HUES6 (cell line): ENCODE data around the gene CLSTN2.

Experiments used
- H3K27ac ChIP-seq: 2 replicates; pipeline ENCODE4 v1.7.0; 2013; ENCODE audit warnings: low read depth, mild to moderate bottlenecking, low read length, inconsistent platforms
- H3K27me3 ChIP-seq: 2 replicates; pipeline ENCODE4 v1.6.1; 2013; ENCODE audit warnings: low read length; ENCODE audit not compliant: control insufficient read depth, insufficient read depth
- H3K36me3 ChIP-seq: 2 replicates; pipeline ENCODE4 v1.6.1; 2013; ENCODE audit warnings: low read length; ENCODE audit not compliant: control insufficient read depth, insufficient read depth
- H3K4me1 ChIP-seq: 2 replicates; pipeline ENCODE4 v1.6.1; 2013; ENCODE audit warnings: low read length; ENCODE audit not compliant: control insufficient read depth, insufficient read depth
- H3K4me3 ChIP-seq: 2 replicates; pipeline ENCODE4 v1.5.1; 2013; ENCODE audit warnings: low read depth, low read length
- H3K9ac ChIP-seq: one replicate; pipeline ENCODE4 v1.6.1; 2013; ENCODE audit warnings: mild to moderate bottlenecking, low read length
- H3K9me3 ChIP-seq: 2 replicates; pipeline ENCODE4 v1.6.1; 2013; ENCODE audit warnings: low read depth, low read length; ENCODE audit not compliant: control insufficient read depth, insufficient read depth

CLSTN2 gene

GRCh38 chr3:140007081-140007480, 72.1 kb downstream of the CLSTN2 start:
- no peak overlapping the region for H3K27ac ChIP-seq
- no peaks in the 10 kb centered on the region for H3K27me3 ChIP-seq
- no peaks in the 10 kb centered on the region for H3K36me3 ChIP-seq
- no peaks in the 10 kb centered on the region for H3K9me3 ChIP-seq
- H3K9ac ChIP-seq, result no peak overlapping the region
- H3K4me3 ChIP-seq, result no peak overlapping the region
- H3K4me1 ChIP-seq, result no peaks in the 10 kb centered on the region

DNA sequence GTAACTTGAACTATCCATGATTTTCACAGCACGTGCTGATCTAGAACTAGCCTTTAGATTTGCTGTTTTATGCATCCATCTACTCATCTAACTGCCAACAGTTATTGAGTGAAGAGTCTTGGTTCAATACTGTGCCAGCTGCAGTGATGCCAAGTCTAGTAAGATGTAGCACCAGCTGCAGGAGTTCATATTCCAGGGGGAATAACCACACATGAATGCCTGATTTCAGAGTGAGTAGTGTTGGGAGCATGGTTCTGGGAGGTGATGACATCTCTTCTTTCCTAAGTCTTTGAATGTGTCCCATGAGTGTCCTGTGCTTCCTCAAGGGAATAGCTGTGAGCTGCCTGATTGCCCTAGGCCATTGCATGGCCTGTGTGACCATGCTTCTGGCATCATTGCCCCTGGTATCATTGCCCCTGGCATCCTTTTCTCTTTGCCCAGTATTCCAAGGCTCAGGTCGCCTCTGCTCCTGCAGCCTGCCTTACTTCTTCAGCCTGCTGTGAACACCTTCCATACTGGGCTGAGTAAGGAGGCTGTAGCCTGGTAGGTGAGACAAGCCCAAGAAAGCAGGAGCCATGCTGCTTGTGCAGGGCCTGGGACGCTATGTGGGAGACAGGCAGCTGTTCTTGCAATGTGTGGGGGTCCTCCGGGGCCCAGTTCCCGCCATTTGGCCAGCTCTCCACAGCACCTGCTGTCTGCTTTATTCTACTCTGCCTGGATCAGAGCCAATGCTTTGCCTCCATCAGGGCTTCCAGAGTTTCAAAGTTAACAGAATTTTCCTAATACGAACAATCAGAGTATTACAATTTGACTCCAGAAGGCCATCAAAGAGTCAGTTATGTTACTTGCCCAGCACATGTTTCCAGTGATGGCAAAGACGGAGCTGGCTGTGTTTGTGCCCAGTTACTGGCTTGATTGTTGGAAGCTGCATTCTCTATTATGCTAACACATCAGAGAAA, 73.2 kb downstream of the CLSTN2 start:
- no peaks in the 10 kb centered on the region for H3K9me3 ChIP-seq
- H3K9ac ChIP-seq, result no peak overlapping the region
- no peak overlapping the region for H3K4me3 ChIP-seq
- no peaks in the 10 kb centered on the region for H3K36me3 ChIP-seq
- no peaks in the 10 kb centered on the region for H3K4me1 ChIP-seq
- H3K27me3 ChIP-seq, result no peaks in the 10 kb centered on the region
- H3K27ac ChIP-seq, result no peak overlapping the region

- Histone ChIP-seq H3K9ac (no peak overlapping the region), H3K4me3 (no peak overlapping the region), H3K36me3 (no peaks in the 10 kb centered on the region), H3K27me3 (no peaks in the 10 kb centered on the region), H3K9me3 (no peaks in the 10 kb centered on the region), H3K27ac (no peak overlapping the region), H3K4me1 (no peaks in the 10 kb centered on the region)
Measured at GRCh38 chr3:140010391-140010790, 75.4 kb downstream of the CLSTN2 start.

GRCh38 chr3:140011086-140011485, 76.1 kb downstream of the CLSTN2 start:
- Histone ChIP-seq H3K36me3 (no peaks in the 10 kb centered on the region), H3K9me3 (no peaks in the 10 kb centered on the region), H3K9ac (no peak overlapping the region), H3K27ac (no peak overlapping the region), H3K4me1 (no peaks in the 10 kb centered on the region), H3K27me3 (no peaks in the 10 kb centered on the region), H3K4me3 (no peak overlapping the region)

GRCh38 chr3:140011611-140012277, 76.8 kb downstream of the CLSTN2 start:
- no peak overlapping the region for H3K27ac ChIP-seq
- no peak overlapping the region for H3K4me3 ChIP-seq
- no peaks in the 10 kb centered on the region for H3K27me3 ChIP-seq
- no peak overlapping the region for H3K9ac ChIP-seq
- H3K36me3 ChIP-seq, result no peaks in the 10 kb centered on the region
- no peaks in the 10 kb centered on the region for H3K9me3 ChIP-seq
- no peaks in the 10 kb centered on the region for H3K4me1 ChIP-seq

- H3K27ac ChIP-seq, result no peak overlapping the region
- H3K4me1 ChIP-seq, result no peaks in the 10 kb centered on the region
- H3K27me3 ChIP-seq, result no peaks in the 10 kb centered on the region
- H3K4me3 ChIP-seq, result no peak overlapping the region
- H3K9me3 ChIP-seq, result no peaks in the 10 kb centered on the region
- H3K36me3 ChIP-seq, result no peaks in the 10 kb centered on the region
- H3K9ac ChIP-seq, result no peak overlapping the region
Measured at GRCh38 chr3:140013220-140013619, 78.2 kb downstream of the CLSTN2 start.

GRCh38 chr3:140014831-140015495, 80.0 kb downstream of the CLSTN2 start:
- H3K4me3 ChIP-seq, result no peak overlapping the region
- H3K4me1 ChIP-seq, result no peaks in the 10 kb centered on the region
- no peak overlapping the region for H3K9ac ChIP-seq
- H3K27me3 ChIP-seq, result no peaks in the 10 kb centered on the region
- H3K27ac ChIP-seq, result no peak overlapping the region
- no peaks in the 10 kb centered on the region for H3K36me3 ChIP-seq
- H3K9me3 ChIP-seq, result no peaks in the 10 kb centered on the region

GRCh38 chr3:140015741-140016140, 80.8 kb downstream of the CLSTN2 start:
- no peak overlapping the region for H3K4me3 ChIP-seq
- no peak overlapping the region for H3K9ac ChIP-seq
- H3K4me1 ChIP-seq, result no peaks in the 10 kb centered on the region
- no peaks in the 10 kb centered on the region for H3K27me3 ChIP-seq
- no peak overlapping the region for H3K27ac ChIP-seq
- no peaks in the 10 kb centered on the region for H3K9me3 ChIP-seq
- H3K36me3 ChIP-seq, result no peaks in the 10 kb centered on the region

DNA sequence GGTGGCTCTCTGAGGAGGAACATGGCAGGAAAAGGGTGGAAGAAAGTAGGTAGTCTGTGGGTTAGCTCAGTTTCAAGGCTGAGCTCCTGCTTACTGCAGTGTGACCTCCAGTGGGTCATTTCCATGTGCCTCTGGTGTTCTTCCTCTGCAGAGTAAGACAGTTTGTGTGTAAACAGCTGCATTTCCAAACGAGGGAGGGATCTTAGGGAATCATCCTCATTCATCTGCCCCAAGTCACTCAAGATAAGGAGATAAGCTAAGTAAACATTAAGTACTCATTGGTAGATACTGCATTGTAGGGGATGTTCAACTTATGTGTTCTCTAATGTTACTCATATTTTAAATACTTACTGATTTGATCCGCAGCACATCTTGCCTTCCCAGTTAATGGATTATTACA, 83.6 kb downstream of the CLSTN2 start:
- Histone ChIP-seq H3K9me3 (no peaks in the 10 kb centered on the region), H3K4me3 (no peak overlapping the region), H3K36me3 (no peaks in the 10 kb centered on the region), H3K9ac (no peak overlapping the region), H3K27ac (no peak overlapping the region), H3K4me1 (no peaks in the 10 kb centered on the region), H3K27me3 (no peaks in the 10 kb centered on the region)

DNA sequence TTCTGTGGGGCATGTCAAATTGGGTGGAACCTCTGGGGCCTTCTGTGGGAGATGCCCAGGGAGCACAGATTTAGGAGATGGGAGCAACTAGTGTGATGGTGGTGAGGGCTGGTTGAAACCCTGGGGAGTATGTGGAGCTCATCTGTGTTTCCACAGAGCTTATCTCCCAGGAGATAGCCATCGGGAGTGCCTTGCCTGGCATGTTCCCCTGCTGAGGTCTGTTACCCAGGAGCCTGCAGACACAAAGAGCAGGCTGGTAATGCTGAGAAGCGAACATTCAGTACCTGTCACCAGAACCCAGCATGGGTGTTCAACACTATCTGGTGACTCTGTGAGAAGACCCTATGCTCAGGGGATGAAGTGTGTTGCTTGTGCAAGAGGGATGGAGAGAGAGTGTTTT, 85.0 kb downstream of the CLSTN2 start:
- Histone ChIP-seq H3K4me1 (no peaks in the 10 kb centered on the region), H3K9ac (no peak overlapping the region), H3K27me3 (no peaks in the 10 kb centered on the region), H3K27ac (no peak overlapping the region), H3K4me3 (no peak overlapping the region), H3K36me3 (no peaks in the 10 kb centered on the region), H3K9me3 (no peaks in the 10 kb centered on the region)

DNA sequence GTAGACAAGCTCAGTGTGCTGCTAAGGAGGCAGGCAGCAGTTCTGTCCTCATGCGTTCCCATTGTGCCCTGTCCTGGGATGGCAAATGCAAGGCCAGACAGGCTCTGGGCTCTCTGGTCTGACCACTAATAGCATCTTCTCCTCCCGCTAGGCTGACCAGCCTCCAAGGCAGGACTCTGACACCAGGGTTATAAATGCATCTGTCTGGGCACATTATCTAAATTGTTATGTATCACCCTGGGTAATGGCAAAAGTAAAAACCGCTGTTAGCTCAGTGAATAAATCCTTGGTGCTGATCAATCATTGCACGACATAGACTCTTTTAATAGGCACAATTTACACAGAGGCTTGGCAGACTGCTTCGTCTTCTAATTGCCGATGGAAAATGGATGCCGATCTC, 85.6 kb downstream of the CLSTN2 start:
- no peaks in the 10 kb centered on the region for H3K36me3 ChIP-seq
- H3K4me3 ChIP-seq, result no peak overlapping the region
- no peaks in the 10 kb centered on the region for H3K27me3 ChIP-seq
- H3K27ac ChIP-seq, result no peak overlapping the region
- no peaks in the 10 kb centered on the region for H3K4me1 ChIP-seq
- no peak overlapping the region for H3K9ac ChIP-seq
- H3K9me3 ChIP-seq, result no peaks in the 10 kb centered on the region
